HG03095 (cell line): ENCODE measurements around the gene APCDD1.
"Not testable (repeated sequence)": the region's sequence is repeated elsewhere in the genome, so short reads cannot be mapped to it uniquely, and the experiment has no call there.

ENCODE experiments used
- ATAC-seq: cut with Tn5 transposase; IDR thresholded peaks from one replicate; pipeline ENCODE4 v1.9.1; 2021; ENCODE audit warnings: moderate library complexity; ENCODE audit not compliant: unreplicated experiment

Gene APCDD1

DNA sequence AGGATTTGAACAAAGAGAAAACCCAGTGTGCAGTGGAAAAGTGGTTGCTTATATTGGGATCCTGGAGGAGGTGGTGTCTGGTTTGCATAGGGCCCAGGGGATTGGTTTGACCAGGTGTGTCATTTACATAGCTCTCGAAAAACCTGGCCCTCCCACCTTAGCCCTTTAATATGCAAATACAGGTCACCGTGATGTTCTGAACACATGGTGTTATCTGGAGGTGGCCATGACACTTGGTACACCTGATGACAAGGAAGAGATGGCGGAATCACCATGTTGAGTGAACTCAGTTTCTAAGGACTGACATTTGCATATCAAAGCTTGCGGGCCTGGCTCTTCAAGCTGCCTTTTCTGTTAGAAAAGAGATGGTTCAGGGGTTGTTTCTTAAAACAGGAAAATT lies 69.1 kb downstream of the APCDD1 start:
- ATAC-seq, result no peak

GRCh38 chr18:10524507-10525370 lies 70.3 kb downstream of the APCDD1 start:
- no peak for ATAC-seq

DNA sequence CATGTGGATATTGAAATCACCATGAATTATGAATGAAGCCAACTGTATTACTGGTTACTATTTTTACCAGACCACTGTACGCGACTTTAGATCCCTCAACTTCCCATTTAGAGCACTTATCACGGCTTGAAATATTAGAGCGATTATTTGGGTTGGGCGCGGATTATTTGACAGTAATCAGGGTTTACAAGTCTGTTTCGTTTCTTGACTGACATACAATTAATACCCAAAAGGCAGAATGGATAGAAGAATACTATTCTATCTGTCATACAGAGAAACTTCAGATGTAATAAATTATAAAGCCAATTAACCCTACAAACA lies 70.9 kb downstream of the APCDD1 start:
- ATAC-seq, result no peak

DNA sequence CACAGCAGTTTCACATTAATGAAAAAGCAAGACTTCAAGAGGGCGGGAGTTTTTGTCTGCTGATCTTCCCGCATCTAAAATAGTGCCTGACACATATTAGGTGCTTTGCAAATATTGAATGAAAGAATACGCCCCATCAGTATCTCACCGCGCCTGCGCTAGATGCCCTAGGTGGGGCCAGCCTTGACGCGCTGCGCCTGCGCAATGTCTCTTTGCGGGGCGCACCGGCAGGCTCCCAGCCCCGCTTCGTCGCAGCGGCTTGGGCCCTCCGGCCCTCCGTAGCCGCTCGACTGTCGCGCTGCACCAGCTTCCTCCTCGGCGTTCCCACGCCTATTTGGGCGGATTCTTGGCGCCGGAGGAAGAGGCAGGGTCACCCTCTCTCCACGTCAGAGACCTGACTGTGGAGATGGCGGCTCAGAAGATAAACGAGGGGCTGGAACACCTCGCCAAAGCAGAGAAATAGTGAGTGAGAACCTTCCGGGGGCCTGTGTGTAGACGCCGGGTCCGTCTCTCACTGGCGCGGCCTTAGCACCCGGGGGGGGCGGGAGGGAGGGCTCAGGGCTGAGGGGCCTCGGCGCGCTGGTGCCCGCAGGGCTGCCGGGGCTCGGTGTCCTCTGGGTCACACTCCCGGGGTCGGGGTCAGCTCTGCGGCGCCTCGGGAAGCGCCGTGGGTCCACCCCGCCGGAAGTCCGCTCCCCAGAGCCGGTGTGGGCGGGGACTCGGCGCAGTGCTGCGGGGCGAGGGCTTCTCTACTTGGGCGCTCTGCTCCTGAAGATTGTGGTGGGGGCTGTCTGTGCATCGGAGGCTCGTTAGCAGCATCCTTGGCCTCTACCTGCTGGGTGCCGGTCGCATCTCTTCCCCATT lies 71.5 kb downstream of the APCDD1 start, which contains the start of gene NAPG:
TSS of gene NAPG (plus strand) at position 331 of the 864 bp plus-strand sequence. CDS start at position 407, 76 bp downstream.
- peak; percentile 65 for ATAC-seq

DNA sequence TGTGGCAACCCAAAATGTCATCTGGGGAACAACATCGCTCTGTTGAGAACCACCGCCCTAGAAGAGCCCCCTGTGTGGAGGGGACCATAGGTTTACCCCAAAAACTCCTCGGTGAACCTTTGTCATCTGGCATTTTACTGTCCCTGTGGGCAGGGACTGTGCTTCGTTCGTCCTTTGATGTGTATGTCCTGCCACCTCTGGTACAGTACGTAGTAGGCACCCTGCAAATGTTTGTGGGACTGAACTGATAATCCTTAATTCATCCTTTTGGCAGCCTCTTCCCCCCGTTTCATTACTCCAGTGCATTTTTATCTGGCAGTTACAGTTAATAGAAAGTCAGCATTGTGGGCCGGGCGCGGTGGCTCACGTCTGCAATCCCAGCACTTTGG lies 72.1 kb downstream of the APCDD1 start:
- ATAC-seq, result no peak

DNA sequence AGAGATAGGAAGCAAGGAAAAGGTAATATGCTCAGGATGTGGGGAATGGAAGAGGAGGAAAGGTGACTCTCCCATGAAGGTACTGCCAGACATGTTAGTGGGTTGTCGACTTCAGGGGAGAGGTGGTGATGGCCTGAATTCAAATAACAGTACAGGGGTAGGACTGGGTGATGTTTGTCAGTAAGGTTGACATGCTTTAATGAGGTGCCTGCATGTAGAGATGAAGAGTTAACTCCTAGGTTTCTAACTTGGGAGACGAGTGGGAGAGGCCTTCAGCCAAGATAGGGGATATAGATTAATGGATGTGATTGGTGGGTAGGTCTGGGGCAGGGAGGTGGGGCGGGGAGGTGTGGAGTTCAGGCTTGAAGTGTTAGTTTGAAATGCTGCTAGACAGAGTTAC lies 74.0 kb downstream of the APCDD1 start:
- ATAC-seq, result no peak

DNA sequence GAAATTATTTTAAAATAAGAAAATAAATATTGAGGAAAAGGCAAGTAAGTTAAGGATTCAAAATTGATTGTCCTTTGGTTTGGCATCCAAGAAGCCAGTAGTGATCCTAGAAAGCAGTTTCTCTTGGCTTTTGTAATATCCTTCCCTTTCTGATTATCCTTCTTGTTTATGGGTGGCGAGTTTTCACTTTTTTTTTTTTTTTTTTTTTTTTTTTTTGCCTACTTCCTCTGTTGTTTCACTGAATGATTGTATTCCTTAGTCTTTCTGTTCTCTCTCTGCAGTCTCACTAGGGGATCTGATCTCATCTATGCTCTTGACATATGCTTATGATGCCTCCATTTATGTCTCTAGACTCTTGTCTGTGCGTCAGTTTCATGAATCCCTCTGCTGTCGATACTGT lies 75.6 kb downstream of the APCDD1 start:
- ATAC-seq, result no peak

GRCh38 chr18:10530852-10531251 lies 76.4 kb downstream of the APCDD1 start:
- no peak for ATAC-seq

DNA sequence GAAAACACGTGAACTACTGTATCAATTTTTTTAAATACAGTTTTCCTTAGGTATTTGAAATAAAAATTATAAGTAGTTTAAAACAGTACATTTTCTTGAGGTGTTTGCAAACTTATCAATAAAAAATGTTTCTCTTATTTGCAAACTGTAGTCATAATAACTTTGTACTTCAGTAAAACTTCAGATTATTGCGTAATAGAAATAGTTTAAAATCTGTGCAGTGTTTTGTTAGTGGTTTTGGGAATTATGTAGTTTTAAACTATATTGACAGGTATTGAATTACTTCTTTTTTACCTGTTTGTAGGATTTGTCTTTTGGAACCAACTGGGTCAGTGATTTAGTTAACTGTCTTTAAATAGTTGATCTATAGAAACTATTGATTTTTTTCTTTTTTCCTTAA lies 78.7 kb downstream of the APCDD1 start:
- no peak for ATAC-seq

DNA sequence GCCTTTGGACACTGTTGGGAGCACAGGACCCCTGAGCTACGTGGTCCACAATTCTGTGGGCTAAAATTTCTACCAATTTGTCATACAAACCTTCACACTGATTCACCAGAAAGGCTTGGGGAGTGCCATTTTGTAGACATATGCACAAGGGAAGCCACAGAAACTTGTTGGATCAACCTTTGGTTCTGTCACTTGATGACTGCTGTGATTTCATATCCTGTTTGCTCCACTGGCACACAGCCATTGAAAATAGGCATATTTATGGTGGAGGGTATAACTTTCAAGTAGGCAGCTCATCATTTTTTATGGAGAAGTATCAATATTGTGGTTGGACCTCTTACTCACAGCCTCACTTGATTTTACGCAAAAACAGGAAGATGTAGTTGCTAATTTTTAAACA lies 81.8 kb downstream of the APCDD1 start:
- ATAC-seq, result no peak

DNA sequence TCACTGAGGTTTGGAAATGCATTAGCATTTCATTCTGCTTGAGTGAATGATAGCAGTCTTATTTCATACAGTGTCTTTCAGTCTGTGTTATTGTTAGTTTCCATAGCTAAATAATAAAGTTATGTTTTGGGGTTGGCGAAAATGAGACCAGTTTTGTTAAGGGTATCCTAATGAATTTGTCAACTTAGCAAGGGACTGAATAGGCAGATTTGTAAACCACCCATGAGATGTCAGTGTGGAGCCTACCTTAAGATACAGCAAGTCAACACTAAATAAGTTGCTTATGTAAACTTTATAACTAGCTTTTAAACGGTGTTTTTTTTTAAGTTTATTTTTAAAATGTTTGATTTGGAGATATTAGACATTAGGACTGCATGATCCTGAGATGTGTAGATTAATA lies 83.3 kb downstream of the APCDD1 start:
- ATAC-seq, result no peak

- ATAC-seq, result not testable (repeated sequence)
Measured at GRCh38 chr18:10539124-10539523, 84.7 kb downstream of the APCDD1 start.
